Measurements from ENCODE around the gene CCDC158.

CCDC158 gene

DNA sequence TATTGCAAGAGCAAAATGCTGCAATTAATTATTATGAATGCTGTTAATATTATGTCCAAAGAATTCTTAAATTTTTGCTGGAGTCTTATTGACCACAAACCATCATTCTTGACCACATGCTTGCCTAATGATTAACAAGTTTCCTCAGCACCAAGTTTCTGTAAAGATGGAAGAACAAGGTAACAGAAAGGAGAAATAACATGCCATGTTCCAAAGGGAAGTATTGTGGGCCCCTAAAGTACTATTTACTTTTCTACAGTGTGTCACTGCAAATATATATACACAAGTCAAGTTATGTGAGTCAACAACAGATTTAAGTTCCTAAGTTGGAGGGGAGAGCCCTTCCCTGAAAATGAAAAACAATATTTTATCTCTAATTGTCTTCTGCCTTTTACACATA lies 148.9 kb downstream of the CCDC158 start:
- H3K79me2 ChIP-seq (ENCODE audit: control insufficient read depth, insufficient read depth, low read length, unreplicated experiment), result no peaks in the 10 kb centered on the region
- no peaks in the 10 kb centered on the region for H3K36me3 ChIP-seq (ENCODE audit: insufficient read depth, low read length)
- no peaks in the 10 kb centered on the region for H3K4me1 ChIP-seq (ENCODE audit: control insufficient read depth, insufficient read depth, low read length, unreplicated experiment)
- H3K27ac ChIP-seq (ENCODE audit: low read depth, low read length), result no peak overlapping the region
- H3K27me3 ChIP-seq (ENCODE audit: insufficient read depth, low read length), result peaks cover 18% of the 10 kb centered on the region
- H2AFZ ChIP-seq (ENCODE audit: low read length, unreplicated experiment), result no peak overlapping the region
- no peak overlapping the region for H3K4me3 ChIP-seq (ENCODE audit: low read depth, low read length)

- H3K27ac ChIP-seq (ENCODE audit: low read depth, low read length), result no peak overlapping the region
- H3K4me1 ChIP-seq (ENCODE audit: control insufficient read depth, insufficient read depth, low read length, unreplicated experiment), result no peaks in the 10 kb centered on the region
- no peaks in the 10 kb centered on the region for H3K79me2 ChIP-seq (ENCODE audit: control insufficient read depth, insufficient read depth, low read length, unreplicated experiment)
- no peak overlapping the region for H2AFZ ChIP-seq (ENCODE audit: low read length, unreplicated experiment)
- H3K27me3 ChIP-seq (ENCODE audit: insufficient read depth, low read length), result peaks cover 19% of the 10 kb centered on the region
- H3K36me3 ChIP-seq (ENCODE audit: insufficient read depth, low read length), result no peaks in the 10 kb centered on the region
- H3K4me3 ChIP-seq (ENCODE audit: low read depth, low read length), result no peak overlapping the region
Measured at GRCh38 chr4:76271248-76271647, 149.7 kb downstream of the CCDC158 start.

DNA sequence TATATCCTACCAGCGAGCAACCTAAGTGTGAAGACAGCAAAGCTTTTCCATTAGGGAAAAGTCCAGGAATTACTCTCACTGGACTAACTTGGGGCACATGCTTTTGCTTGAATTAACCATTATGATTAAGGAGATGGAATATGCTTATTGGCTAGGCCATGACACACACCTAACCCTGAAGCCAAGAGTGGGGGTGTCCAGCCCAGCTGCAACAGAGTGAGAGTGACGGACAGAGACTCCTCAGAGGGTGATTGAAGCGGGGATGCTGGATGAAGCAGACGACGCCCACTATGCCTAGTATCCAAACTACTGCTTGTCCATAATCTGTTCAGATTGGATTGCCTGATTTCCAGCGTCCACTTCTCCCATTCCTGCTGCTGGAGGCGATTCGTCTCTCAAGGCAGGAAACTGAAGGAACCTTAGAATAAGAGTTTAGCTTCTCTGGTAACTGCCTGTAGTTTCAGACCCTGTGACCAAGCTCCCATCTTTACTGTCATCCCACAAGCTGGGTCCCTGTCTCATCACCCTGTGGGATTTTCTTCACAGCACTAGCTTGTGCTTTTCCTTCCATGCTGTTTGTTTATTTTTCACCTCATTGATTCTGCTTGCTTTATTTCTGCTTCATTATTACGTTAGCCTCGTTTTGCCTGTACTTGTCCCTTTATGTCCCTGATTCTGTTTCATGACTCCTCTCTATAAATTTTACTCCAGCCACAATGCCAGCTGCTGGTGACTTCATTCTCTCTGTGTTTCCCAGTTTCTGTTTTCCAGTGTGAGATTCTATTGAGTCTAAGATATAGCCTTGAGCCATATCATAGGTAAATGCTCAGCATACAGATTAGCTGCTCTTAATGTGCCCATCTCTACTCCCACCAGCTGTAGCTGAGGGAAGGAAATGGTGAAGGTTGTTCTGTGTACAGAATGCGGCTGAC lies 150.4 kb downstream of the CCDC158 start:
- peaks cover 24% of the 10 kb centered on the region for H3K27me3 ChIP-seq (ENCODE audit: insufficient read depth, low read length)
- no peak overlapping the region for H3K4me3 ChIP-seq (ENCODE audit: low read depth, low read length)
- no peaks in the 10 kb centered on the region for H3K4me1 ChIP-seq (ENCODE audit: control insufficient read depth, insufficient read depth, low read length, unreplicated experiment)
- no peak overlapping the region for H3K27ac ChIP-seq (ENCODE audit: low read depth, low read length)
- H3K36me3 ChIP-seq (ENCODE audit: insufficient read depth, low read length), result no peaks in the 10 kb centered on the region
- H3K79me2 ChIP-seq (ENCODE audit: control insufficient read depth, insufficient read depth, low read length, unreplicated experiment), result no peaks in the 10 kb centered on the region
- no peak overlapping the region for H2AFZ ChIP-seq (ENCODE audit: low read length, unreplicated experiment)

GRCh38 chr4:76267811-76268210 lies 153.1 kb downstream of the CCDC158 start:
- Histone ChIP-seq H3K36me3 (ENCODE audit: insufficient read depth, low read length) (no peaks in the 10 kb centered on the region), H2AFZ (ENCODE audit: low read length, unreplicated experiment) (no peak overlapping the region), H3K27ac (ENCODE audit: low read depth, low read length) (no peak overlapping the region), H3K27me3 (ENCODE audit: insufficient read depth, low read length) (peaks cover 30% of the 10 kb centered on the region), H3K79me2 (ENCODE audit: control insufficient read depth, insufficient read depth, low read length, unreplicated experiment) (no peaks in the 10 kb centered on the region), H3K4me1 (ENCODE audit: control insufficient read depth, insufficient read depth, low read length, unreplicated experiment) (no peaks in the 10 kb centered on the region), H3K4me3 (ENCODE audit: low read depth, low read length) (no peak overlapping the region)

GRCh38 chr4:76266627-76267026 lies 154.3 kb downstream of the CCDC158 start:
- peaks cover 30% of the 10 kb centered on the region for H3K27me3 ChIP-seq (ENCODE audit: insufficient read depth, low read length)
- H3K36me3 ChIP-seq (ENCODE audit: insufficient read depth, low read length), result no peaks in the 10 kb centered on the region
- no peaks in the 10 kb centered on the region for H3K79me2 ChIP-seq (ENCODE audit: control insufficient read depth, insufficient read depth, low read length, unreplicated experiment)
- no peak overlapping the region for H3K27ac ChIP-seq (ENCODE audit: low read depth, low read length)
- H3K4me1 ChIP-seq (ENCODE audit: control insufficient read depth, insufficient read depth, low read length, unreplicated experiment), result no peaks in the 10 kb centered on the region
- H3K4me3 ChIP-seq (ENCODE audit: low read depth, low read length), result no peak overlapping the region
- H2AFZ ChIP-seq (ENCODE audit: low read length, unreplicated experiment), result no peak overlapping the region

GRCh38 chr4:76265631-76266218 lies 155.2 kb downstream of the CCDC158 start:
- Histone ChIP-seq H2AFZ (ENCODE audit: low read length, unreplicated experiment) (no peak overlapping the region), H3K79me2 (ENCODE audit: control insufficient read depth, insufficient read depth, low read length, unreplicated experiment) (no peaks in the 10 kb centered on the region), H3K27me3 (ENCODE audit: insufficient read depth, low read length) (peaks cover 22% of the 10 kb centered on the region), H3K4me3 (ENCODE audit: low read depth, low read length) (no peak overlapping the region), H3K4me1 (ENCODE audit: control insufficient read depth, insufficient read depth, low read length, unreplicated experiment) (no peaks in the 10 kb centered on the region), H3K36me3 (ENCODE audit: insufficient read depth, low read length) (no peaks in the 10 kb centered on the region), H3K27ac (ENCODE audit: low read depth, low read length) (no peak overlapping the region)
